Measurements from ENCODE around the gene YIF1A. TPM values are rescaled to one million over a fixed set of nuclear protein-coding genes. Genes with fewer than 3 reads are reported as not detected.

YIF1A gene
- polyA plus RNA-seq, 2 of the 4 experiments (the other 2 are of a cell fraction), result 79.7 to 99.7 TPM

- FAIRE-seq, result no peak
- H3K4me2 ChIP-seq, result no peak overlapping the region
- no peaks in the 10 kb centered on the region for H3K9me3 ChIP-seq
- no peak overlapping the region for H3K4me3 ChIP-seq
- WGBS (ENCODE audit: missing lambda C conversion rate), result 98% methylated on average over 9 of the region's 14 CpGs
- no peak for ATAC-seq
- ChIA-PET POLR2A (no interaction called here), CTCF (interaction anchor here (0.6 to 8.3 kb wide), 26 partner anchors 7 to 578 kb away, joined by 3 to 63 read pairs (median 5); partner anchors contain the start of genes RIN1 and TMEM151A)
- peaks cover 33% of the 10 kb centered on the region for H3K4me1 ChIP-seq
- H3K27ac ChIP-seq, result no peak overlapping the region
- DNase-seq (ENCODE audit: low read depth in 1 of 2, low spot score in 1 of 2), result no peak
- TF ChIP-seq KDM1A (IDR thresholded peaks at IDR 0.05; ENCODE audit: low read depth), result no peak
- no peak for TF ChIP-seq FOSL2 (IDR thresholded peaks at IDR 0.05)
- no peak for TF ChIP-seq FOSL2 (CRISPR knock-in tag; IDR thresholded peaks at IDR 0.05)
- TF ChIP-seq HEYL (CRISPR knock-in tag; IDR thresholded peaks at IDR 0.05), result no peak
Measured at GRCh38 chr11:66283461-66284105, 5.4 kb downstream of the YIF1A start.

GRCh38 chr11:66282468-66283455 lies 6.2 kb downstream of the YIF1A start:
- H3K4me2 ChIP-seq, result peak overlapping the region; percentile 34
- 32% methylated on average over 18 of the region's 35 CpGs for WGBS (ENCODE audit: missing lambda C conversion rate)
- ChIA-PET CTCF (interaction anchor here (0.6 to 3.8 kb wide), 32 partner anchors 8 to 577 kb away, joined by 3 to 27 read pairs (median 4); partner anchors contain the start of genes RIN1 and TMEM151A), POLR2A (interaction anchor here (1.5 kb wide), 1 partner anchor 15 kb away, joined by 6 read pairs; the partner anchor contains the start of gene RAB1B)
- peaks cover 33% of the 10 kb centered on the region for H3K4me1 ChIP-seq
- no peak overlapping the region for H3K4me3 ChIP-seq
- H3K9me3 ChIP-seq, result no peaks in the 10 kb centered on the region
- peak; percentile 58 to 89 for ATAC-seq
- TF ChIP-seq RFX5 (IDR thresholded peaks at IDR 0.05) (peak; percentile 54; the same call in 1 of the 2 replicates), KDM5A (IDR thresholded peaks at IDR 0.05) (no peak), PBX3 (IDR thresholded peaks at IDR 0.05) (0 out of 2 replicates have a peak, but pooled peaks have one; percentile 43), RAD21 (conservative IDR thresholded peaks at IDR 0.05 in 1 of 2, IDR thresholded peaks at IDR 0.05 in 1 of 2) (peak; percentile 51 to 53), MAX (IDR thresholded peaks at IDR 0.05) (peak; percentile 63), POLR2AphosphoS2 (conservative IDR thresholded peaks at IDR 0.05; ENCODE audit: low read length) (0 out of 2 replicates have a peak, but pooled peaks have one; percentile 2), JUN (IDR thresholded peaks at IDR 0.05) (peak in 1 of 2 experiments; percentile 35; a peak in 2 of 5 replicates), BCL3 (IDR thresholded peaks at IDR 0.05) (no peak), MYC (IDR thresholded peaks at IDR 0.05; ENCODE audit: borderline replicate concordance, low read length) (0 out of 2 replicates have a peak, but pooled peaks have one; percentile 21), SMC3 (IDR thresholded peaks at IDR 0.05) (peak; percentile 66), CTCF (IDR thresholded peaks at IDR 0.05) (peak; percentile 90), MAZ (IDR thresholded peaks at IDR 0.05; ENCODE audit: borderline replicate concordance, low read depth, low read length) (0 out of 2 replicates have a peak, but pooled peaks have one; percentile 18), TFCP2L1 (CRISPR knock-in tag; IDR thresholded peaks at IDR 0.05) (no peak), GATA3 (IDR thresholded peaks at IDR 0.05; ENCODE audit: borderline replicate concordance) (0 out of 2 replicates have a peak, but pooled peaks have one; percentile 6)
- FAIRE-seq, result peak; percentile 32
- DNase-seq (ENCODE audit: low read depth in 1 of 2, low spot score in 1 of 2), result peak; percentile 89 to 96
- peak overlapping the region in 1 of 2 experiments; percentile 55; a peak in 2 of 6 replicates for H3K27ac ChIP-seq
